GM19397 (cell line): ENCODE results near the gene LNX2.

Source experiments
- ATAC-seq: cut with Tn5 transposase; IDR thresholded peaks from one replicate; pipeline ENCODE4 v1.9.1; 2021; ENCODE audit warnings: mild to moderate bottlenecking, moderate library complexity; ENCODE audit not compliant: unreplicated experiment

LNX2 gene

DNA sequence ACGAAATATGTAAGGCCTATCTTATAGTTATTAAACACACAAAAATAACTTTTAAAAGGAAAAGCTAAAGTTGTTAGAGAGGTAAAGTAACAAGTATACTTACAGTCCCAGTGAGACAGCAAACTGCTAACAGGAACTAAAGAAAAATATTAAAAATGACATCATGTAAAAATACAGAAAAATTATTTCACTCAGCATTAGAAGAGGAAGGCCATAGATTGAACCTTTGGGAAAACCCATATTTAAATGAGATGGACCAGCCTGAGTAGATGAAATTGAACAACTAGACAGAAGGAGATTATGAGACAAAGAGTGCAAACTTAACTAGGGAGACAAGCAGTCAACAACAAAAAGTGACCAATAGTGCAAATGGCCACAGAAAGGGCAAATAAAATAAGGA is 49.4 kb downstream of the LNX2 start:
- ATAC-seq = no peak

DNA sequence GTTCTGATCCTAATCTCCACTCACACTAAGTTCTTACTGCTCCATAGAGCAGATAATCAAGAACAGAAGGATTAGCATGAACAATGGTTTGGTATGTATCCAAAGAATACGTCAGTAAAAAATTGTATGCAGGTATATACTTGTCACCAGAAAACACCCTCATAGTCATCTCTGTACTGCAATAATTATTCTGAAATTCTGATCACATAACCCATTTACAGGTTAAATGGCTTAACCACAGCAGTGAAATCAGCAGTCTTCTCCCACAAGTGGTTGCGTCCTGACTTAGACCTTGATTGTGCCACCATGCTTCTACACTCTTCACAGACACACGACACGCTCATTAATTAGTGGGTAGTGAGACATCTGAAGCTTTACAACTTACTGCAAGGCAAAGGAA is 50.9 kb downstream of the LNX2 start:
- no peak for ATAC-seq

DNA sequence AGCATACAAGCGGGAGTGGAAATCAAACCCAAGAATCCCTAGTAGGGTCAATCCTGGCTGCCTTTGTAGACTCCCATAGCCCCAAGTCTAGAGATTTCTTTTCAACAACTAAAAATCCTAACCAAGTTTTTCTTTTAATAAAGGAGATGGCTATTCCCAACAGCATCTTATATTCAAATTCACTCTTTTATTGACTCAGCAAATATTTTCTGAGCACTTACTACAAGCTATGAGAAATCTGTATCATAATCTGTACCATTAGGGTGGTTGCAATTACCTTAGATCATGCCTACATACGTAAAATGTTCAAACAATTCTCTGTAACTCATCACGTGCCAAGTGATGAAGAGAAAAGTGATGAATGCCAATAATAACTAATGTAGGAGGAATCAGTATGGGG is 54.5 kb downstream of the LNX2 start:
- no peak for ATAC-seq

DNA sequence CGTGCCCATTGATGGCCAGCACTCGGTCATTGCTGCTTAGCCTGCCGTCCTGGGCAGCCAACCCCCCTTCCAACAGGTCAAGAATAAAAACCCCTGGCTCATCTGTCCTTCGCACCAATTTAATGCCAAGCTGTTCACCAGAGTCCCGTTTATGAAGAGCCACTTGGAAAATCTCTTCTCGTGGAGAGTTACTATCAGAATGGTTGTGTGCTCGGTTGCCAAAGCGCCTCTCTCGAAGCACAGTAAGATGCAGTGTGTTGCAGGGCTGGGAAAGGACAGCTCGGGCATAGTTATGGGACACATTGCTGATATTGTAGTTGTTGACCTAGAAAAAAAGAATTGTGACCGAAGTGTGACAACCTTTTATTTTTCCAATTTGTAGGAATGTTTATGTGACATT is 57.9 kb downstream of the LNX2 start:
- no peak for ATAC-seq

DNA sequence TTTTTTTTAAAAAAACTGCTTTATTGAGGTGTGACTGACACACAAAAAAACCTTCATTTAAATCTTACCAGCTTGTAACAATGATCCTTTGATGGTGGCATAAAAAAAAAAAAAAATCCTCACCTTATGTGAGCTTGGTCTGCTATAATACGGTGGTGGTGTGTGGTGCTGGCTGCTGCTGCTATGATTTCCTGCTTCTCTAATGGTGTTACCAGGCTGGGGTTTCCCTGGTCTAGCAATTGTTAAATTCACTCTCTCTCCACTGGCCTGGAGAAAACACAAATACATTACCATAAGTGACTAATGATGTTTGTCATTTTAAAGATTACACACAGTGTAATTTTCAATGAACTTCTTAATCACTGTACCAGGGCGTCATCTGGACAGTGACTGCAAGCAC is 60.6 kb downstream of the LNX2 start:
- ATAC-seq = no peak

DNA sequence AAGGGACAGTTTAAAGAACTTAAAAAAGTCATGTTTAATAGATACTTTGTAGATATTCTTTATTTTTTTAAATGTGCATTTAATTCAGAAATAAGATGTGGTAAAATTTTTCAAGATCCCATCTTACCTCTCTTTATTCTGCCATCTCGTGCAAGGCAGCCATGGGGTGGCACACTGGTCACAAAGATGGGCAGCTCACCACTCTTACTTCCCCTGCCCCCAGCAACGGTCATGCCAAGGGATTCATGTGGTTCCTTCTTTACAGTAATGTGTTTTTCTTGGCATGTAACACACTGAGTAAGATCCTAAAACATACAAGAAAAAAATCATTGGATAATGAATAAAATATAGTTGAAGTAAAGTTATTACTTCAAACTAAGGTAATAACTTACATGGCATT is 64.2 kb downstream of the LNX2 start:
- ATAC-seq = no peak

DNA sequence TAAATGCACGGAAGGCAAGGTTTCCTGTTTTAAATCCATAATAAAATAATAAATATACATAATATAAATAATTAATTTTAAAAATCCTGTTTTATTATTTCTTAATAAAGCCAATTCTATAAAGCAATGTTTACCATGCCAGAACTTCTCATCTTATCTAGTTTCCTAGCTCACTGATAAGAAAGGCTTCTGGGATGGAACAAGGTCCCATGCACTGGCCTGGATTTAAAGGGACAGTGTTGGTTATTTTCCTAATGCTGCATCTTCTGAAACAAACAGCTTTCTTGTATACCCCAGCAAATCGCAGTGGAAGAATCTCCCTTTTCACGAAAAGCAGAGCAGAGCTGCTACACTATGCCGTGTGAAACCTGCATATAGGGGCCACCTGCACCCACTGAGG is 68.8 kb downstream of the LNX2 start:
- ATAC-seq = no peak

DNA sequence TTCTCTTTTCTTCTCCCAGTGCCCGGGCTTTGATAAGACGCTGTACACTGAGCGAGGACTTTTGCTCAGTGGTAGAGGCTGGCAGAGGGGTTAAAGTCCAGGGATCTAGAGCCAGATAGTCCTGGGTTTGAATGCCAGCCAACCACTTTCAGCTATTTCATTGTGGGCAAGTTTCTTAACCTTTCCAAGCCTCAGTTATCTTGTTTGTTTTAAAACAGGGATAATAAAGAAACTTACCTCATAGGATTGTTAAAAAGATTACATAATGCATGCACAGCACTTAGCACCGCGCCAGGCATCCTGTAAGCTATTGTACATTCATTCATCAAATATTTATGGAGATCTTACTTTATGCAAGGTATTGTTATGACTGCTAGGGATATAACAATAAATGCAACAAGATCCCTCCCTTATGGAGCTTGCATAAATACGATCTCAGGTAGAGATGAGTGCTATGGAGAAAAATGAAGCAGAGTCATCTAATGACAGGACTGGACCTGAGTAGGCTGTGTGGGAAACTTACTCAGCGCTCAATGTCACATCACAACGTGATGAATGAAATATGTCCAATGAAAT is 70.8 kb downstream of the LNX2 start:
- no peak for ATAC-seq

DNA sequence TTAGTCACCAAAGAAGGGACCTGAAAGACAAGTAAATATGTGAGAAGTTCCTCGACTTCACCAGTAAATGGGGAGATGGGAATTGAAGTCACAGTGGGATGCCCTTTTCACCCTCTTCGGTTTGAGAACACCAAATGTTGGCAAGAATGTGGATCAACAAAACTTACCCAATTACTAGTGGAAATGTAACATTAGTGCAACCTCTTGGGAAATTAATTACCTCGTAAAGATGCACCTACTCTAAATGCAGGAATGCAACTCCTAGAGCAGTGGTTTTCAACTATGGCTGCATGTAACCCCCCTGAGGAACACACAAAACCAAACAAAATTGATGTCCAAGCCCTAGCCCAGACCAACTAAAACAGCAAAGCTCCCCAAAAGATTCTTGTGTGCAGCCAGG is 78.1 kb downstream of the LNX2 start:
- ATAC-seq = no peak

DNA sequence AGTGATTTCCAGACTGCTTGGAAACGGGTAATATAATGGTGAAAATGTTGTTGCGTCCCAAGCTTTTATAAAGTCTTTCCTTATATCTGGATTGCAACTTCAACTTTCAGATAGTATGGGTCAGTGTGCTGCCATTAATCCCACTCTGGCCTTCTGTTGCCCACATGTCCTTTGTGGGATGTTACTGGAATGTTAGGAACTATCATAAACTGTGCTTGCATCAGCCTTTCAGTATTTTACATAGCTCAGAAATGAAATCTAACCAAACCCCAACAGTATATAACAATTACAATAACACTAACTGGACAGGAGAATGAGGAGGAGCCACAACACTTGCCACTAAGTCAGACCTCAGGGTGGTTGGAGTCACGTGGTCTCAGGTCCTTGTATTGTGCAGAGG is 78.9 kb downstream of the LNX2 start:
- ATAC-seq = no peak

DNA sequence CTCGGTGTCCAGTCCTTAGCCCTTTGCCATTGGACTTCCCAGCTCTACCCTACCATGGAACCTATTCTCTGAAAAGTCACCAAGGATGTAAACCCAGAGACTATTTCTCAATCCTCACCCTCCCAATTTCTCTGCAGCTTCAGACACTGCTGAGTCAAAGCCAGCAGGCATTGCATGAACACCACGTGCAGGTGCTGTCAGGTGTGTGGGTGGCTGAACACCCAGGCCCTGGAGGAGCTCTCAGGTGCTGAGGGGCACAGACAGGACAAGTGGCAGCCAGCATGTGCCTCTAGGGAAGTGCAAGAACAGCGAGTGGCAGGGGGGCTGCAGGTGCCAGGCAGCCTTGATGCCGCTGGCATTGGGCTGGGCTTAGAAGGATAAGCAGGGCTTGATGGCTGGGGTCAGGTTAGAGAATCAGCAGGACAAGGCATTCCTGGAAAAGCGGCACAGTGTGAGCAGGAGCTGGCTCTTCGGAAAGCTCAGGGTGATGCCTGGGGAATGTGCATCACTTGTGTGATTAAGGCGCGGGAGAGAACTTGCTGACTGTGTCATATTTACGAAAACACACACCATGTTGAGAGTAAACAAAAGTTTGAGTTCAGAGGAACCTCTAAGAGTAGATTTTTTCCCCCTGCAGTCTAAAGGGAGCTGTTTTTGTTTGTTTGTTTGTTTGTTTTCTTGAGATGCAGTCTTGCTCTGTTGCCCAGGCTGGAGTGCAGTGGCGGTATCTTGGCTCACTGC is 83.8 kb downstream of the LNX2 start:
- no peak for ATAC-seq

DNA sequence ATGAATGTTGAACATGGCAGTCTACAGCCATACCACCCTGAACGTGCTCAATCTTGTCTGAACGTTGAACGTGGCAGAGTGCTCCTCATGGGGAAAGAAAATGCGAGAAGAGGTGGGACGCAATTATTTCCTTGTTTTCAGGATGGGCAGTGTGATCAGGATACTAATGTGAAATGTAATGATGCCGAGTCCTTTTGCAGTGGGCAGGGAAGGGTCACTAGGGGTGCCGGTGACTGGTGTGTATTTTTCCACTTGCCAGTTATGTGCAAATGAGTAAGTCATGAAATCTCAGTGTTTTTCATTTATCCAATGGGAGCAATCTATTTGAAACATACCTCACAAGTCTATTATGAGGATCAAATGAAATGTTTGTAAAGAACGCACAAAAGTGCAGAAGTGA is 84.8 kb downstream of the LNX2 start:
- ATAC-seq = no peak

DNA sequence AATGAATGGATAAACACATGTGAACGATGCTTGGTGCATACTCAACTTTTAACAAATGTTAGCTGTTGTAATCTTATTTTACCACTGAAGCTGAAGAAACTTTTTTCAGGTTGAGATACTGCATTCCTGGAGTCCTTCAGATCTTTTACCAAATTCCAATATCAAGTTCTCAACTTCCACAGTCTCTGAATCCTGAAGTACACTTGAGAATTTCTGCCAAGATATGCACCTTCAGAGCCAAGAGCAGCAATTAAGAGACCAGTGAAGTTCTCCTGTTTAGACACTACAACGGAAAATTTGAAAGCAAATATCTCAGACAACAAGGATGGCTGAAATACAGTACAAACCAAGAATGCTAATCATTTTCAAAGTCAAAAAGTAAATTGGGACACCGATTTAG is 85.3 kb downstream of the LNX2 start:
- no peak for ATAC-seq

DNA sequence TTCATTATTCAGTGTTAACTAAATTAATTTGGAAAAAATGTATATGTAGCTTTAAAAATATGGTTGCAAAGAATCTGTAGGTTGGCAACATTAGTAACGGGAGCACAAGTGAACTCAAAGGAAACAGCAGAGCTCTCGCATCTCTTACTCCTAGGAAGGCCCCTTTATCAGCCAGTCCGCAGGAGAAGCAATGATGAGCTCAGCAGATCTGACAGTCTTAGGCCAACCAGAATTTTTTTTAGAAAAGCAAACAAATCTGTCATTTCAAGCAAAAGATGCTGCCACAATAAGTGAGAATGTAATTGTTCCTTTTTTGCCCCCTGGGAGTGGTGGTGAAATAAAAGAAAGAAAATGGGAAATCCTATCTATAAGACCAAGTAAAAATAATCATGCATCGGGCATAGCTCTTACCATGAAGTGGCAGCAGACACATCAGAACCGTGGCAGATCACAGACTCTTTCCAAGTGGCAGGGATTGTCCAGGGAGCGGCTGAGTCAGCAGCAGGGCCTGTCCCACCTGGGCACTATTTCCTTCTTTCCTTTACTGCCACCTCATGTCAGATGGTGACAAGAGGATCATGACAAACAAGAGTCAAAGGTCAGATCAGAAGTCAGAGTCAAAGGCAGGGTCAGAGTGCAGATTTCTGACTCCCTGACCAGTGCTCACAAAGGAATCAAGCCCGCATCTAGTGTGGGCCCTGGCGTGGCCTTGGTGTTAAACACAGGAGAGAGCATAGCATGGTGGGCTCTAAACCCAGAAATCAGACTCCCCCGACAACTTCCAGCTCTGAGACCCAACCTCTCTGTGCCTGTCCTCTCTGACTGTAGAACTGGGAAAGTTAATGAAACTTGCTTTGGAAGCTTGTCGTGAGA is 86.0 kb downstream of the LNX2 start:
- no peak for ATAC-seq

DNA sequence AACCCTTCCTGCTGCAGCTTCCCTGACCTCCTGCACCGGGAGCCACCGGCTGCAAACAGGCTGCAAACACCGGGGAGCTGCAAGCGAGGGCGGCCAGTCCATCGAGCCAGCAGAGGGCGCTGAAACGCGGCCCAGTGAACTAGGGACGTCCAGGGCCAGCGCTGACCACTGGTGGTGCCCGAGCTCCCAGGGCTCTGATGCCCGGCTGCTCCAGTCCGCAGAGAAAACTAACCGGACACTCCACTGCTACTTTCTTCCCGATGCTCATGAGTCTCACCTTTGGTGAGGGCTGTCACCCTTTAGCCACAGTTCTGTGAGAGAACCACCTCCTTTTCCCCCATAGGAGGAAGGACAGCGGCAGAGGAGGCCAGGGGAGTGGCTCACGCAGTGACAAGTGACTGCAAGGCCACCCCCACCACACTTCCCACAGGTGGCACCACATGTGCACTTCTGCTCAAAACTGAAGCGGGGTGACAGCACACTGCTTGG is 87.1 kb downstream of the LNX2 start:
- ATAC-seq = no peak

DNA sequence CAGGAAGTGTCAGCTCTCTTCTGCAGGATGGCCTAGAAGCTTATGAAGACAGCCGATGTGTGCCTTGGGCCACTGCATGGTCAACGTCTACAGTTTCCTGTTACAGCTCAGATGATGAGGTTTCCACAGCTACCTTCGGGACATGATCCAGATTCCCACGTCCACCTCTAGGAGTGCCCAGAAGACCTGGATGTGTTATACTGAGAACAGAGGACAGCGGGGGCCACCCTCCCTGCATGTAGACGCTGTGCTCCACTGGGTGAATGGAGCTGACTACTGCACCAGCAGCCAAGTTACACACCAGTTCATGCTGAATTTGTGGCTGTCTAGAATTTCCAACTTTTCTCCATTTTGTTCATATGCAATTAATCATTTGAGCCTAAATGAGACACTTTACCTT is 91.4 kb downstream of the LNX2 start:
- ATAC-seq = no peak

DNA sequence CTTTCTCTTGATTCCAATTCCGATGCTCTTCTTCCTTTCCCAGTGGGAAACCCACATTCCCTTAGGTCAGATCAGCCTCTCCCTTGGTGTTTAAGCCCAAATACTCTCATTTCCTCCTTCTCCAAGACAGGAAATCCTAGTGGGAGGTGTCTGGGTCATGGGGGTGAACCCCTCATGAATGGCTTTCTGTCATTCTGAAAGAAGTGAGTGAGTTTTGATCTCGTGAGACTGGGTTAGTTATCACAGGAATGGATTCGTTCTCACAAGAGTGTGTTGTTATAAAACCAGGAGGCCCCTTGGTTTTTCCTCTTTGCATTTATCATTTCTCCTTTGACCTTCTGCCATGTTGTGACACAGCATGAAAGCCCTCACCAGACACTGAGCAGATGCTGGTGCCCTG is 93.8 kb downstream of the LNX2 start:
- no peak for ATAC-seq

DNA sequence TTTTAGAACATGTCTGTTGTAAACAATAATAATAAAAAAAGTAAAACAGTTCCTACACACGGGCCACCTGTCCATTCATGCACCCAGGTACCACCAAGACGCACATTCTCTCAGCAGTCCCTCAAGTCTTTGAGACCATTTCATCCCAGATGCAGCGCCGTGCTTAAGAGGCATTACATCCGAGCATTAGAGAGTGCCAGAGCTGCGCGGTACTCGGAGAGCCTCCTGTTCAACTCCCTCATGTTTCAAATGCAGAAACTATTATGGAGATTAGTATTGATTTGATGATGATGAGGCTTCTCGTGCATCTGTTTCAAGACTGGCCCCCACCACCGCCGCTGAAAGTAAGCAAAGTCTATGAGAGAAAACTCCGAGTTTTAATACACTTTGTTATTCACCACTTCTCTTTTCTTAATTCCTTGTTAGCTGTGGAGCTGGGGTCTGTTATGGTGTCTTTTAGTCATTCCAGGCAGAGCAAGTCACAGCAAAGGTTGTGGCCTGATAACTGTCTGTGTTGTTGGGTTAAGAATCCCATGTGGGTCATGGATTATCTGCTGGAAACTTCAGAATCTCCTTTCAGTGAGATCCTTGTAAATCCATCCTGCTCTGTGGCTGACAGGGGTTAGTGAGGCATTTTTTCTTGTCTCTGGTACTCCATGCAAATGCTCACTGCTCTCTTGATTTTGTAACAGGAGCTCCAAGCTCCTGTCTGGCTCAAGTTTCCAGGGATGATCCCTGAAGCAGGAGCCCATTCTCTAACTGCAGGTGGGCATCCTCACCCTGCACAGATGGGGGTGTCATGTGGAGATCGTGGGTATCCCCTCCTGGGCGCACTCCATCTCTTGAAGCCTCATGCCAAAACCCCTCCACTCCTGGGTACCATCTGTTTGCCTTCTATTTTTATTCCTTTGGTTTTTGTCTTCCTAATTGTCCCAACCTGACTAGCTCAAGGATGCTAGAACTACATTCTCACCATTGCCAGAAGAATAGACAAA is 95.1 kb downstream of the LNX2 start:
- no peak for ATAC-seq

DNA sequence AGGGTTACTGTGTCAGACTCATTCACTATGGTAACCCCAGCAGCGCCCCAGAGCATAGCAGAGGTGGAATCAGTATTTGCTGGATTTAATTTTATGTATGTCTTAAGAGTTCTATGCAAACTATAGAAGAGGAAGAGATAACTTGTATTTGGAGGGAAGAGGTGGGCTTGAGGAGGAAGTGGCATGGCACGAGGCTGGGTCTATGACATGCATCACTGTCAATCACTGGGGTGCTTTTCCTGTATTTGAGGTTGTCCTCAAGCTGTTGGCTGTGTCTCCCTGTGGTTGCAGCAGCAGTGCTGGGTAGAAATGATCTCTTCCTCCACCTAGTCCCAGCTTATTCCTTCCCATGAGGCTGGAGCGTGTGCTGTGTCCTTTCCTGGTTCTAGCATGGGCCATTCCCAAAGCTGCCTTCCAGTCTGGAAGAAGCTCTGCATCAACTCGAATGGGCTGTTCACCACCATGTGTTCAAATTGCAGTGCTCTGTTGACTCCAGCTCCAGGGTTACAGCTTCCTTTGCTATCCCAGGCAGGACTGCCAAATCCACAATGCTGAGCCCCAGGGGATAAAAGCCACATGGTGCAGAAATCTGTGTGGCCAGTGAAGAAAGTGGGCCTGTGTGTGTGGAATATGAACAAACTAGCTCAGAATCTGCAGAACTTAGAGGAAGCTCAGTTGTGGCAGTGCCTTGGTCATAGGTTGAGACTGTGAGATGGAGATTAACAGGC is 96.8 kb downstream of the LNX2 start:
- ATAC-seq = no peak

DNA sequence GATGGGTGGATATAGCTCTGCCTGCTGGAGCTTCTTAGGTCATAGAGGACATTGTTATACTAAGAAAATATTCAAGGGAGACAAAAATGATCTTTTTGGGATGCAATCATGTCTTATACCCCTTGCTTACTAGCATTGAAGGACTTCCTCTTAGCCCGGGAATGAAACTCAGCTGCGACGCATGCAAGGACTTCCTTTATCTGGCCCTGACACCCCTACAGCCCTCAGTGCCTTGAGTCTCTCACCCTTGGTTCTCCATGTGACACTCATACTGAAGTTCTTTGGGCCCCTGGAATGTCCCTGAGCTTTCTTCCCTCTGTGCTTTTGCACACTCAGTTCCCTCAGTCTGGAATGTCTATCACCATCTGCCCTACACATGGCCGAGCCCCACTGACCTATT is 97.5 kb downstream of the LNX2 start:
- ATAC-seq = no peak
